GM21390 (cell line): Measurements from ENCODE around the gene NPY5R.

Experiments
- ATAC-seq: cut with Tn5 transposase; IDR thresholded peaks from one replicate; pipeline ENCODE4 v1.9.1; 2021; ENCODE audit not compliant: unreplicated experiment

Gene NPY5R

GRCh38 chr4:163343604-163344146, at the start of gene NPY5R:
Gene NPY5R, plus strand, starts transcription at chr4:163343892. Its CDS starts 6,382 bp downstream, at chr4:163350274.
- no peak for ATAC-seq

- ATAC-seq: no peak
Observed at GRCh38 chr4:163295138-163295537, 48.6 kb upstream of the NPY5R start.

GRCh38 chr4:163300445-163300844, 43.2 kb upstream of the NPY5R start:
- no peak for ATAC-seq

GRCh38 chr4:163303069-163303468, 40.6 kb upstream of the NPY5R start:
- ATAC-seq: no peak

- ATAC-seq: no peak
Observed at GRCh38 chr4:163309466-163309865, 34.2 kb upstream of the NPY5R start.

GRCh38 chr4:163317110-163317509, 26.6 kb upstream of the NPY5R start:
- no peak for ATAC-seq

GRCh38 chr4:163330916-163331628, 12.6 kb upstream of the NPY5R start:
- ATAC-seq: no peak

- no peak for ATAC-seq
Observed at GRCh38 chr4:163331629-163332376, 11.9 kb upstream of the NPY5R start.

- peak; percentile 84 for ATAC-seq
Observed at GRCh38 chr4:163332526-163333406, 10.9 kb upstream of the NPY5R start, which contains the start of gene NPY1R. Gene NPY1R, minus strand, starts transcription at chr4:163332596. Its CDS starts 6,042 bp downstream, at chr4:163326554.

- ATAC-seq: no peak
Observed at GRCh38 chr4:163335384-163335783, 8.3 kb upstream of the NPY5R start.

- ATAC-seq: no peak
Observed at GRCh38 chr4:163344147-163345125, 744 bp downstream of the NPY5R start.

GRCh38 chr4:163350672-163351071, 7.0 kb downstream of the NPY5R start:
- ATAC-seq: no peak

- no peak for ATAC-seq
Observed at GRCh38 chr4:163353054-163353453, 9.4 kb downstream of the NPY5R start.

GRCh38 chr4:163356104-163356503, 12.4 kb downstream of the NPY5R start:
- ATAC-seq: no peak

- no peak for ATAC-seq
Observed at GRCh38 chr4:163367651-163368050, 24.0 kb downstream of the NPY5R start.

GRCh38 chr4:163372029-163372428, 28.3 kb downstream of the NPY5R start:
- ATAC-seq: no peak

GRCh38 chr4:163378661-163379060, 35.0 kb downstream of the NPY5R start:
- no peak for ATAC-seq

- ATAC-seq: no peak
Observed at GRCh38 chr4:163380703-163381102, 37.0 kb downstream of the NPY5R start.

- no peak for ATAC-seq
Observed at GRCh38 chr4:163382178-163382869, 38.6 kb downstream of the NPY5R start.
